Prostate gland (tissue), 2 donors: ENCODE data around the gene RNF39.

ENCODE experiments used
- CTCF ChIP-seq, 4 experiments: fragments of 200-600 bp in 2 of 4; fragments of 450-650 bp in 2 of 4; sonication (generic) in 2 of 4; IDR thresholded peaks; 1 replicate in 3 of 4; 2 replicates in 1 of 4; pipeline ENCODE4 v1.5.1; 2016 to 2019; ENCODE audit warnings: antibody characterized with exemption in 4 of 4, mild to moderate bottlenecking in 2 of 4, moderate library complexity in 2 of 4
- POLR2A ChIP-seq: fragments of 450-650 bp; IDR thresholded peaks from one replicate; pipeline ENCODE4 v1.6.1; 2016; ENCODE audit warnings: antibody characterized with exemption, mild to moderate bottlenecking
- POLR2AphosphoS5 ChIP-seq: sonication (generic); formaldehyde crosslinking; IDR thresholded peaks from one replicate; pipeline ENCODE4 v1.6.1; 2017; ENCODE audit warnings: antibody characterized with exemption

- TF ChIP-seq CTCF (IDR thresholded peaks at IDR 0.05), result peak in 1 of 4 experiments; percentile 24
- peak; percentile 79 for TF ChIP-seq POLR2A
- peak; percentile 100 for TF ChIP-seq POLR2AphosphoS5
Observed at GRCh38 chr6:30066577-30067459, 8.8 kb downstream of the RNF39 start, which contains the start of gene PPP1R11.
